Measurements from ENCODE around the gene TMEM72. TPM values are rescaled to one million over a fixed set of nuclear protein-coding genes. Genes with fewer than 3 reads are reported as not detected.

The TMEM72 gene
- total RNA-seq, 1 donor = not detected

DNA sequence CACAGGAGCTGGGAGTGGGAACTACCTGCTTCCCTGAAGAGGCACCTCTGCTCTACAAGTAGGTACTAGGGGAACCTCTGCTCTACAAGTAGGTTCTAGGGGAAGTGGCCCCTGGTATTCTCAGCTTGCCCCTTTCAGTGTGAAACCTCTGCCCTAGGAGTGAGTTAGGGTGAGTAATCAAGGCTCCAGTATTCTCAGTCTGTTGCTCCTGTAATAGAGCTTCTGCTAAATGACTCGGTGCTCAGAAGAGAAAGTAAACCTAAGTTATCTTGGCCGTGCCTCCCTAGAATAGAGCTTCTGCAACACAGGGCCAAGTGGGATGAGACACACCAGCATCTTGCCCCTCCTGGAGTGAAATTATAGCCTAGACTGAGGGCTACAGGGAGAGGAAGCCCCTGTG lies 35.1 kb downstream of the TMEM72 start:
- Histone ChIP-seq H3K4me2 (ENCODE audit: insufficient read depth, low read length) (peak overlapping the region; percentile 66), H3K9me3 (ENCODE audit: low read depth, low read length) (no peaks in the 10 kb centered on the region), H3K4me1 (ENCODE audit: insufficient read depth, low read length) (peaks cover 11% of the 10 kb centered on the region), H3K27me3 (ENCODE audit: insufficient read depth, low read length) (no peaks in the 10 kb centered on the region), H3K4me3 (ENCODE audit: insufficient read depth, low read length) (peak overlapping the region; percentile 43), H3K36me3 (ENCODE audit: insufficient read depth, low read length) (no peaks in the 10 kb centered on the region), H3K79me2 (ENCODE audit: insufficient read depth, low read length) (no peaks in the 10 kb centered on the region), H2AFZ (ENCODE audit: low read length) (peak overlapping the region; percentile 57), H4K20me1 (ENCODE audit: insufficient read depth, low read length) (no peaks in the 10 kb centered on the region), H3K27ac (ENCODE audit: low read depth, low read length) (no peak overlapping the region)
- no peak for DNase-seq (ENCODE audit: insufficient read length, low spot score, missing footprints)
- no peak for TF ChIP-seq CTCF (IDR thresholded peaks at IDR 0.05; ENCODE audit: extremely low read depth, low read depth, low read length)

DNA sequence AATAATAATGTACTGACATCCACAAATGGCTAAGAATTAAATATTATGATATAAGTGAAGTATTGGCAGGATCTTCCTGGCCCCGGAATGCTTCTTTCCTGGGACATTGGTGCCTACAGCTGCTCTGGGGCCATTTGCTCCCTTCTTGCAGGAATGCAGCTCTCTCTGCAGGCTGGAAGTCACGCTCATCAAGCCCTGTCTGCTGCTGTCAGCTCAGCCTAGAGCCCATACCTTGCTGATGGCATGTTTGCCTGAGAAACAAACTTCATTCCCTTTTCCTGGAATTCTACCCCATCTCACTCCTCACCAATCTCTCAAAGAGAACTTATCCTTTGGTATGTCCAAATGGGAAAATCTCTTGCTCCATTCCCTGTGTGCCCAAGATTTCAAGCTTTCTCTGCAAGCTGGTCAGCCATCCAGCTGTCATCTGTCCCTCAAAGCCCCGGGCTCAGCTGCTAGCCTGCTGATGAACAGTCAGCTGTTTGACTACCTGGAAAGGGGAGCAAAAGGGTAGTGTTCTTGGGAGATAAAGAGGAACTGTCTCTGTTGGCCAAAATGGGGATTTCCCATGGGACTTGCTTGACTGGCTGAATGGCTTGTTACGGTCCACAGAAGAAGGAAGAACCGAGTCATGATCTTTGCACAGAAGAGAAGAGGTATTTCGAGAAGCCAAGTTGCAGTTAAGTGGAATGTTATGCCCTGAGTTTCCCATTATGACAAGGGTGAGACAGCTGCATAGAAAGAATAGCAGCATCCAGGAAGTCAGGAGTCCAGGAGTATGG lies 36.4 kb downstream of the TMEM72 start:
- Histone ChIP-seq H3K4me1 (ENCODE audit: insufficient read depth, low read length) (peaks cover 11% of the 10 kb centered on the region), H3K79me2 (ENCODE audit: insufficient read depth, low read length) (no peaks in the 10 kb centered on the region), H4K20me1 (ENCODE audit: insufficient read depth, low read length) (no peaks in the 10 kb centered on the region), H3K27ac (ENCODE audit: low read depth, low read length) (no peak overlapping the region), H3K27me3 (ENCODE audit: insufficient read depth, low read length) (no peaks in the 10 kb centered on the region), H3K9me3 (ENCODE audit: low read depth, low read length) (no peaks in the 10 kb centered on the region), H2AFZ (ENCODE audit: low read length) (no peak overlapping the region), H3K4me3 (ENCODE audit: insufficient read depth, low read length) (no peak overlapping the region), H3K4me2 (ENCODE audit: insufficient read depth, low read length) (no peak overlapping the region), H3K36me3 (ENCODE audit: insufficient read depth, low read length) (no peaks in the 10 kb centered on the region)
- no peak for DNase-seq (ENCODE audit: insufficient read length, low spot score, missing footprints)
- TF ChIP-seq CTCF (IDR thresholded peaks at IDR 0.05; ENCODE audit: extremely low read depth, low read depth, low read length) = no peak

- Histone ChIP-seq H2AFZ (ENCODE audit: low read length) (no peak overlapping the region), H3K4me3 (ENCODE audit: insufficient read depth, low read length) (no peak overlapping the region), H3K4me1 (ENCODE audit: insufficient read depth, low read length) (peaks cover 14% of the 10 kb centered on the region), H4K20me1 (ENCODE audit: insufficient read depth, low read length) (no peaks in the 10 kb centered on the region), H3K4me2 (ENCODE audit: insufficient read depth, low read length) (no peak overlapping the region), H3K36me3 (ENCODE audit: insufficient read depth, low read length) (no peaks in the 10 kb centered on the region), H3K9me3 (ENCODE audit: low read depth, low read length) (no peaks in the 10 kb centered on the region), H3K27me3 (ENCODE audit: insufficient read depth, low read length) (no peaks in the 10 kb centered on the region), H3K27ac (ENCODE audit: low read depth, low read length) (no peak overlapping the region), H3K79me2 (ENCODE audit: insufficient read depth, low read length) (no peaks in the 10 kb centered on the region)
- TF ChIP-seq CTCF (IDR thresholded peaks at IDR 0.05; ENCODE audit: extremely low read depth, low read depth, low read length) = no peak
- DNase-seq (ENCODE audit: insufficient read length, low spot score, missing footprints) = no peak
These were observed 37.5 kb downstream of the TMEM72 start for GRCh38 chr10:44948642-44949041.

DNA sequence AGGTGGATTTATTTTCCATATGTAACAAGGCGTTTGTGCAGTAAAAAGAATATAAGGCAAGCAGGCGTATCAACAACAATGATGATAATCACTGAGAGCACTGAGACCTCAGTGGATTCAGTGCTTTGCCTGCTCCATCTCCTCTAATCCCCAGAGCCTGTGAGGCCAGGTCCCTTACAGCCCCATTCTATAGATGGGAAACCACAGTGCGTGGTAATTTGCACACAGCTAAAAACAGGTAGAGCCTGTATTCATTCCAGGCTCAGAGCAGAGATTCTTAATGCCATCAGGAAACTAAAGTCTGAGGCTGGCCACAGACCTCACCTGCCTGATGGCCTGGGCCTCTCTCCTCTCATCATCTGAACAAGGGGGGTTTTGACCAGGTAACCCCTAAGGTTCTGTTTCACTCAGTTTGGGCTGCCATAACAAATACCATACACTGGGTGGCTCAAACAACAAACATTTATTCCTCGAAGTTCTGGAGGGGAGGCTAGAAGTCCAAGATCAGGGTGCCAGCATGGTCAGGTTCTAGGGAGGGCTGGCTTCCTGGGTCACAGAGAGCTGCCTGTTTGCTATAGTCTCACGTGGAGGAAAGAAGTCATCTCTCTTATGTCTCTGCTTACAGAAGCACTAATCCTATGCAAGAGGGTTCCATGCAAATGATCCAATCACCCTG lies 38.1 kb downstream of the TMEM72 start:
- TF ChIP-seq CTCF (IDR thresholded peaks at IDR 0.05; ENCODE audit: extremely low read depth, low read depth, low read length) = no peak
- Histone ChIP-seq H4K20me1 (ENCODE audit: insufficient read depth, low read length) (no peaks in the 10 kb centered on the region), H3K4me1 (ENCODE audit: insufficient read depth, low read length) (peaks cover 14% of the 10 kb centered on the region), H3K4me2 (ENCODE audit: insufficient read depth, low read length) (no peak overlapping the region), H3K36me3 (ENCODE audit: insufficient read depth, low read length) (no peaks in the 10 kb centered on the region), H3K79me2 (ENCODE audit: insufficient read depth, low read length) (no peaks in the 10 kb centered on the region), H3K9me3 (ENCODE audit: low read depth, low read length) (no peaks in the 10 kb centered on the region), H3K27me3 (ENCODE audit: insufficient read depth, low read length) (no peaks in the 10 kb centered on the region), H3K4me3 (ENCODE audit: insufficient read depth, low read length) (no peak overlapping the region), H2AFZ (ENCODE audit: low read length) (no peak overlapping the region), H3K27ac (ENCODE audit: low read depth, low read length) (no peak overlapping the region)
- DNase-seq (ENCODE audit: insufficient read length, low spot score, missing footprints) = no peak

Data from osteoblast (primary cell).